HG03103 (cell line): ENCODE results near the gene DCLK3.
A peak's percentile ranks its signal among the peaks of the same experiment; 100 is the strongest.

Source experiments
- ATAC-seq: cut with Tn5 transposase; IDR thresholded peaks from one replicate; pipeline ENCODE4 v1.9.1; 2021; ENCODE audit warnings: low read depth; ENCODE audit not compliant: unreplicated experiment

Gene DCLK3

GRCh38 chr3:36763850-36764703 is at the start of gene DCLK3:
Gene DCLK3 (minus strand): TSS chr3:36764553. CDS start chr3:36764263, 290 bp downstream.
- ATAC-seq = no peak

- ATAC-seq = no peak
Measured at GRCh38 chr3:36813305-36813704, 49.0 kb upstream of the DCLK3 start.

- no peak for ATAC-seq
Measured at GRCh38 chr3:36812240-36812639, 47.9 kb upstream of the DCLK3 start.

GRCh38 chr3:36811768-36812167 is 47.4 kb upstream of the DCLK3 start:
- no peak for ATAC-seq

GRCh38 chr3:36804295-36805055 is 40.1 kb upstream of the DCLK3 start:
- no peak for ATAC-seq

- no peak for ATAC-seq
Measured at GRCh38 chr3:36803091-36803791, 38.9 kb upstream of the DCLK3 start.

GRCh38 chr3:36800533-36801116 is 36.3 kb upstream of the DCLK3 start:
- ATAC-seq = no peak

GRCh38 chr3:36796881-36797280 is 32.5 kb upstream of the DCLK3 start:
- no peak for ATAC-seq

- no peak for ATAC-seq
Measured at GRCh38 chr3:36796161-36796560, 31.8 kb upstream of the DCLK3 start.

GRCh38 chr3:36795622-36796021 is 31.3 kb upstream of the DCLK3 start:
- ATAC-seq = no peak

- ATAC-seq = peak; percentile 58
Measured at GRCh38 chr3:36792342-36792741, 28.0 kb upstream of the DCLK3 start.

GRCh38 chr3:36790765-36791164 is 26.4 kb upstream of the DCLK3 start:
- ATAC-seq = no peak

- ATAC-seq = no peak
Measured at GRCh38 chr3:36786921-36787890, 22.9 kb upstream of the DCLK3 start.

GRCh38 chr3:36784138-36784635 is 19.8 kb upstream of the DCLK3 start:
- ATAC-seq = no peak

GRCh38 chr3:36777424-36778218 is 13.3 kb upstream of the DCLK3 start:
- ATAC-seq = no peak

GRCh38 chr3:36776436-36776835 is 12.1 kb upstream of the DCLK3 start:
- no peak for ATAC-seq

- no peak for ATAC-seq
Measured at GRCh38 chr3:36774052-36774451, 9.7 kb upstream of the DCLK3 start.

GRCh38 chr3:36771931-36772330 is 7.6 kb upstream of the DCLK3 start:
- no peak for ATAC-seq

- ATAC-seq = no peak
Measured at GRCh38 chr3:36769926-36770325, 5.6 kb upstream of the DCLK3 start.
